Stimulated activated CD8-positive, alpha-beta memory T cell treated with anti-CD3 and anti-CD28 coated beads, Interleukin-4, amount 100 ng/mL, for 48 hours (primary cell): Measurements from ENCODE around the gene FXYD1.

Experiments
- DNase-seq: peaks from one replicate; pipeline ENCODE4 v3.0.0-alpha.2; 2020

Gene FXYD1

DNA sequence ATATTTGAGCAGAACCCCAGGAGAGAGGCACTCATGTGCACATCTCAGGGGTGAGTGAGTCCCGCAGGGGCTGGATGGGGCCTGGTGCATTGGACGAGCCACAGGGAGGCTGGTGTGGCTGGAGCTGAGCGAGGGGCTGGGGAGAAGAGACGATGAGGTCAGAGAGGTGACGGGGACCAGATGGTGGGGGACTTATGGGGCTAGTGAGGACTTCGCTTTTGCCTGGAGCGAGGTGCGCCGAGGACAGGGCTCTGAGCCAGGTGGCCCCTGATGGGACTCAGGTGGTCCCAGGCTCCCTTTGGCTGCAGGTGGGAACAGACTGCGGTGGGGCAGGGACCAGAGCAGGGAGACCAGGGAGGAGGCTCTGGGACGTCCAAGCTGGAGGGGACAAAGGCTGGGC, 29.9 kb upstream of the FXYD1 start:
- DNase-seq, result no peak

- no peak for DNase-seq
Observed at GRCh38 chr19:35109395-35110112, 29.1 kb upstream of the FXYD1 start.

- DNase-seq, result no peak
Observed at GRCh38 chr19:35110974-35111373, 27.6 kb upstream of the FXYD1 start.

GRCh38 chr19:35112995-35113688, 25.5 kb upstream of the FXYD1 start:
- no peak for DNase-seq

- peak; percentile 88 for DNase-seq
Observed at GRCh38 chr19:35114353-35115176, 24.1 kb upstream of the FXYD1 start.

- no peak for DNase-seq
Observed at GRCh38 chr19:35115177-35115951, 23.3 kb upstream of the FXYD1 start, which contains the start of gene FXYD3. FXYD3 (plus strand) TSS chr19:35115823; CDS start chr19:35119377, 3,554 bp downstream.

DNA sequence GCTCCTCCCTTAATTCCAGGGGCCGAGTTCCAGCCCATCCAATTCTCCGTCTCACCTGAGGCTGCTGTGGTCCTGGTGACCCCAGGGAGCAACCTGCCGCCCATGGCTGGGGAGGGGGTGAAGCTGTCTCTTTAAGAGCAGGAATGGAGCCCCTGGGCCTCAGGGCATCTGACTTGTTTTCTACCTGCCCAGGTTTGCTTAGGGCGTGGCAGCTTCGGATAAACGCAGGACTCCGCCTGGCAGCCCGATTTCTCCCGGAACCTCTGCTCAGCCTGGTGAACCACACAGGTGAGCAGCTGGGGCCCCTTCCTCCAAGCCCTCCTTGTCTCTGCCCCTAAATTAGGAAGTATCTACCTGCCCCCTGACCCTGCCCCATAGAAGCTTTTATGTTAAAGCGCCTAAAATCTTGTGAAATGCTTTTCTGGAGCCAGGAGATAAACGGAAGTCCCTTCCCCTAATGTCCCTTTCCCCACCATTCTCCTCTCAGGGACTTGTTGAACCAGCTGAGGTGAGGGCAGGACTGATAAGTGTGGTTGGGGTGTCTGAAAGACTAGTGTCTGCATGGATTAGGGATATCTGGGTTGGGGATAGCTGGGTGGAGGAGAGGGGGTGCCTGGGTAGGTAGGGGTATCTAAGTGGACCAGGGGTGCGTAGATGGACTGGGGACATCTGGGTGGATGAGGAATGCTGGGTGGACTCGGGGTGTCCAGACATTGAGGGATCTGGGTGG, 22.4 kb upstream of the FXYD1 start:
- DNase-seq, result no peak

- DNase-seq, result no peak
Observed at GRCh38 chr19:35117116-35117515, 21.5 kb upstream of the FXYD1 start.

GRCh38 chr19:35117799-35118198, 20.8 kb upstream of the FXYD1 start:
- DNase-seq, result no peak

- DNase-seq, result no peak
Observed at GRCh38 chr19:35118268-35119020, 20.2 kb upstream of the FXYD1 start.

DNA sequence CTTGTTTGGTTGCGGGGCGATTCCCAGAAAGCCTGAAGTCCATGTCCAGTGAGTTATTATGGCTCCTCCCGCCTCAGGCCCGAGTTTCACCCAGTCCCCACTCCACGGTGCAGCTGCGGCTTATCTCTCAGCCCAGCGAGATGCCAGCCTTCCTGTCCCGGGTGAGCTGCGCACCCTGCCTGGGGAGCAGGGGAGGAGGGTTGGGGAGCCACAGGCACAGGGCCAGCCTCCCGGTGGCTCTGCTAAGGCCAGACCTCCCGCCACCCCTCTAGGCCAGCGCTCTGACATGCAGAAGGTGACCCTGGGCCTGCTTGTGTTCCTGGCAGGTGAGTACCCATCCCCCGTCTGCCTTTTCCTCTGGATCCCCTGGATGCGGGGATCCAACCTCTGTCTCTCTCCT, 19.5 kb upstream of the FXYD1 start:
- DNase-seq, result no peak

GRCh38 chr19:35119578-35120155, 19.0 kb upstream of the FXYD1 start:
- no peak for DNase-seq

- no peak for DNase-seq
Observed at GRCh38 chr19:35120492-35120891, 18.1 kb upstream of the FXYD1 start.

- no peak for DNase-seq
Observed at GRCh38 chr19:35120898-35121297, 17.7 kb upstream of the FXYD1 start.

GRCh38 chr19:35122687-35123551, 15.7 kb upstream of the FXYD1 start:
- no peak for DNase-seq

DNA sequence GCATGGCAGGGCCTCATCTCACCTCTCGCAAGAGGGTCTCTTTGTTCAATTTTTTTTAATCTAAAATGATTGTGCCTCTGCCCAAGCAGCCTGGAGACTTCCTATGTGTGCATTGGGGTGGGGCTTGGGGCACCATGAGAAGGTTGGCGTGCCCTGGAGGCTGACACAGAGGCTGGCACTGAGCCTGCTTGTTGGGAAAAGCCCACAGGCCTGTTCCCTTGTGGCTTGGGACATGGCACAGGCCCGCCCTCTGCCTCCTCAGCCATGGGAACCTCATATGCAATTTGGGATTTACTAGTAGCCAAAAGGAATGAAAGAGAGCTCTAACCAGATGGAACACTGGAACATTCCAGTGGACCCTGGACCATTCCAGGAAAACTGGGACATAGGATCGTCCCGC, 15.1 kb upstream of the FXYD1 start:
- no peak for DNase-seq

GRCh38 chr19:35124098-35125060, 14.2 kb upstream of the FXYD1 start:
- DNase-seq, result peak; percentile 89

GRCh38 chr19:35125270-35125717, 13.3 kb upstream of the FXYD1 start:
- DNase-seq, result no peak
